WERI-Rb-1 (cell line): ENCODE results near the gene IRS1.

ENCODE experiments used
- DNase-seq: peaks from one replicate; pipeline ENCODE4 v3.0.0-alpha.2; 2020
- H3K27ac ChIP-seq: fragments of 250-450 bp; sonication (Bioruptor Pico); 2 replicates; pipeline ENCODE4 v1.5.1; 2020; ENCODE audit warnings: mild to moderate bottlenecking, moderate library complexity
- H3K27me3 ChIP-seq: fragments of 250-450 bp; sonication (Bioruptor Pico); 2 replicates; pipeline ENCODE4 v1.5.1; 2021; ENCODE audit warnings: mild to moderate bottlenecking, low read depth, moderate library complexity; ENCODE audit not compliant: insufficient read depth, severe bottlenecking
- H3K36me3 ChIP-seq: fragments of 250-450 bp; sonication (Bioruptor Pico); 2 replicates; pipeline ENCODE4 v1.5.1; 2020; ENCODE audit warnings: mild to moderate bottlenecking, moderate library complexity
- H3K4me3 ChIP-seq: 2 replicates; pipeline ENCODE4 v1.5.1; 2011; ENCODE audit warnings: low read depth, mild to moderate bottlenecking, control low read depth, low read length
- H3K9me3 ChIP-seq: fragments of 250-450 bp; sonication (Bioruptor Pico); 2 replicates; pipeline ENCODE4 v1.5.1; 2021; ENCODE audit warnings: mild to moderate bottlenecking, moderate library complexity; ENCODE audit not compliant: severe bottlenecking
- TF ChIP-seq, protein P1 (sequence below): IDR thresholded peaks from 2 replicates; pipeline ENCODE4 v1.5.1; 2011; ENCODE audit warnings: low read depth, mild to moderate bottlenecking, control low read depth, inconsistent platforms, low read length

Gene IRS1

DNA sequence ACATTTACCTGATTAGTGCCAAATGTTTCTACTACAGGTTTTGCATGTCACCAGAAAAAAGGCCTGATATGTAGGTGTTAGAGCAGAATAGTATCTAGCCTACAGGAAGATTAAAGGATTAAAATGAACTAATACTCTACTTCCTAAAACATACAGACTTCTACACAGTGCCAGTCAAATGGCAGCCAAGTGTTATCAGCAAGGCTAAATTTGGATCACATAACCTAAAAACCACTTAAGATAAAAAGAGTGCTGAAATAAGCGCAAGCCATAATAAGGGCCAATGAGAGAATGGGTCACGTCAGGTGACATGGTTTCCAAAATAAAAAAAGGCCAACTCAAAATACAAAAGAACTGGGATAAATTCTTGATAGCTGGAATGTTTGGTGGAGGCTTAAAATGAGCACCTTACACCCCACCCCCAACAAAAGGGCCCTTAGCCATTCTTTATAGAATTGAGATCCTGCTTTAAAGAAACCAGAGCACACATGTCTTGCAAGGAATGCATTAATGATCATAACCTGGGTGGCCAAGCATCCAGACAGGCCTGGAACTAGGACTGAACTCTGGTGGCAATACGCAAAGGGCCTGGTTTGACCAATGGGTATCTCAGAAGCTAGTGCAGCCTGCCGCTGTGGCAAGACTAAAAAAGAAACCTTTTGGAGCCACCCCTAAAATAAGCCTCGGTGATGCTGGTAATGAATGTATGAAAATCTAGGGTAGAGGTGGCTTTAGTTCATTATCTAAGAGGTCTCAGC is 32.4 kb downstream of the IRS1 start:
- TF ChIP-seq, protein P1, sequence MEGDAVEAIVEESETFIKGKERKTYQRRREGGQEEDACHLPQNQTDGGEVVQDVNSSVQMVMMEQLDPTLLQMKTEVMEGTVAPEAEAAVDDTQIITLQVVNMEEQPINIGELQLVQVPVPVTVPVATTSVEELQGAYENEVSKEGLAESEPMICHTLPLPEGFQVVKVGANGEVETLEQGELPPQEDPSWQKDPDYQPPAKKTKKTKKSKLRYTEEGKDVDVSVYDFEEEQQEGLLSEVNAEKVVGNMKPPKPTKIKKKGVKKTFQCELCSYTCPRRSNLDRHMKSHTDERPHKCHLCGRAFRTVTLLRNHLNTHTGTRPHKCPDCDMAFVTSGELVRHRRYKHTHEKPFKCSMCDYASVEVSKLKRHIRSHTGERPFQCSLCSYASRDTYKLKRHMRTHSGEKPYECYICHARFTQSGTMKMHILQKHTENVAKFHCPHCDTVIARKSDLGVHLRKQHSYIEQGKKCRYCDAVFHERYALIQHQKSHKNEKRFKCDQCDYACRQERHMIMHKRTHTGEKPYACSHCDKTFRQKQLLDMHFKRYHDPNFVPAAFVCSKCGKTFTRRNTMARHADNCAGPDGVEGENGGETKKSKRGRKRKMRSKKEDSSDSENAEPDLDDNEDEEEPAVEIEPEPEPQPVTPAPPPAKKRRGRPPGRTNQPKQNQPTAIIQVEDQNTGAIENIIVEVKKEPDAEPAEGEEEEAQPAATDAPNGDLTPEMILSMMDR: no peak
- H3K27ac ChIP-seq: no peak overlapping the region
- no peak for DNase-seq
- no peaks in the 10 kb centered on the region for H3K27me3 ChIP-seq
- no peaks in the 10 kb centered on the region for H3K9me3 ChIP-seq
- no peaks in the 10 kb centered on the region for H3K36me3 ChIP-seq
- H3K4me3 ChIP-seq: no peak overlapping the region

DNA sequence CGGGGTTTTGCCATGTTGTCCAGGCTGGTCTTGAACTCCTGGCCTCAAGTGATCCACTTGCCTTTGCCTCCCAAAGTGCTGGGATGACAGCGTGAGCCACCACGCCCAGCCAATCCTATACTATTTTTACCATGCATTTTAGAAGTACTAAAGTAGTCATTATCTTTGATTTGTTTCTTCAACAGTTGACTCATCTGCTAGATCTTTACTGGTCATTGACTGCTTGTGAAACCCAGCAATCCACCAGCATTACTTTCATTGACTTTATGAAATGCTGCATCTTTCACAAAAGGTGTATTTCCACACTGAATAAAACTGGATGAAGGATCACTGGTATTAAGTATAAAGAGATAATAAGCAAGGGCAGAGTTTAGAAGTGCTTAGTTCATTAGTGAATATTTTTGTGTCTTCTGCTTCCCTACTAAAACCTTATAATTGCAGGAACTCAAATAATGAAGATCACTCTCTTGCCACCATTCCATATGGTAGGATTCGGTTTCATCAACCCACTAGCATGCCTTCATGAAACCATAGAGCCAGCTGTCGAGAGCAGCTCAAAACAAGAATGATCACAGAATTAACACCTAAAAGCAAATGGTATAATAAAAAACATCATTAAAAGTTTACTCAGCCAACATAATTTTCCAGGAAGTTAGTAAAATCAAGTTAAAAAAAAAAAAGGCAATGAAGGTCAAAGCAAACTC is 33.1 kb downstream of the IRS1 start:
- Histone ChIP-seq H3K9me3 (no peaks in the 10 kb centered on the region), H3K4me3 (no peak overlapping the region), H3K36me3 (no peaks in the 10 kb centered on the region), H3K27me3 (no peaks in the 10 kb centered on the region), H3K27ac (no peak overlapping the region)
- DNase-seq: no peak
- TF ChIP-seq, protein P1: no peak

DNA sequence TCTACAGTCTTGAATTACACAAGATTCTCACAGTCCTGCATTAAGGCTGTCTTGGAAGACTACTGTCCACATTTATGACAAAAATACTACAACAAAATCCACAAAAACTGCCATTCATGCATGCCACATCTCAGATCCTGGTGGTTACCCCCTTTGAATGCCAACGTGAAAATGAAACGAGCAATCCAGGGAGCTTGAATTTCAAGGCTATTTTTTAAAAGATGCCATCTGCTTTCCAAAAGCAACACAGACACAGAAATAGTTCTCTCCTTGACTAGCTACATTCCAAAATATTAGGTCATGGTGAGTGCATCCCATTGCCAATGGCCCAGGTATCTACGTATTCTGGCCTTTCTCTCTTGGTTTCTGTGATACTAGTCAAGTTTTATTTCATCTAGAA is 36.3 kb downstream of the IRS1 start:
- Histone ChIP-seq H3K9me3 (no peaks in the 10 kb centered on the region), H3K4me3 (no peak overlapping the region), H3K27ac (no peak overlapping the region), H3K36me3 (no peaks in the 10 kb centered on the region), H3K27me3 (no peaks in the 10 kb centered on the region)
- TF ChIP-seq, protein P1: no peak
- no peak for DNase-seq

DNA sequence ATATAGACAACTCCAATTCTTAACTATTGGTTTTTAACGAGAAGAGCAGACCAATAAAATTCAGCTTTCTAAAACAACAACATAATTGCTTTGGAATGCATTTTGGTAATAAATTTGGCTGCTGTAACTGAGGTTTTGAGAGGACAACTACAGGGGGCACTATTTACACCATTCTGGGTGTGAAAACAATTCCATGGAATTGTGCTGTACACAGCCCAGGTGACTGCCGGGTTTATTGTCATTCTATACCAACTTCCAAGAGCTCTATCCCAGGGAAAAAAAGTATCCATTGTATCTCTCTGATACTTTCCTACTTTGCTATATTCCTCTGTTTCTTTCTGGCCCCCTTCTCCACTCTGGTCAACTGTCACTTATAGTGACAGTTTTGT is 38.4 kb downstream of the IRS1 start:
- no peak for DNase-seq
- Histone ChIP-seq H3K27me3 (no peaks in the 10 kb centered on the region), H3K36me3 (no peaks in the 10 kb centered on the region), H3K27ac (no peak overlapping the region), H3K9me3 (no peaks in the 10 kb centered on the region), H3K4me3 (no peak overlapping the region)
- TF ChIP-seq, protein P1: no peak

DNA sequence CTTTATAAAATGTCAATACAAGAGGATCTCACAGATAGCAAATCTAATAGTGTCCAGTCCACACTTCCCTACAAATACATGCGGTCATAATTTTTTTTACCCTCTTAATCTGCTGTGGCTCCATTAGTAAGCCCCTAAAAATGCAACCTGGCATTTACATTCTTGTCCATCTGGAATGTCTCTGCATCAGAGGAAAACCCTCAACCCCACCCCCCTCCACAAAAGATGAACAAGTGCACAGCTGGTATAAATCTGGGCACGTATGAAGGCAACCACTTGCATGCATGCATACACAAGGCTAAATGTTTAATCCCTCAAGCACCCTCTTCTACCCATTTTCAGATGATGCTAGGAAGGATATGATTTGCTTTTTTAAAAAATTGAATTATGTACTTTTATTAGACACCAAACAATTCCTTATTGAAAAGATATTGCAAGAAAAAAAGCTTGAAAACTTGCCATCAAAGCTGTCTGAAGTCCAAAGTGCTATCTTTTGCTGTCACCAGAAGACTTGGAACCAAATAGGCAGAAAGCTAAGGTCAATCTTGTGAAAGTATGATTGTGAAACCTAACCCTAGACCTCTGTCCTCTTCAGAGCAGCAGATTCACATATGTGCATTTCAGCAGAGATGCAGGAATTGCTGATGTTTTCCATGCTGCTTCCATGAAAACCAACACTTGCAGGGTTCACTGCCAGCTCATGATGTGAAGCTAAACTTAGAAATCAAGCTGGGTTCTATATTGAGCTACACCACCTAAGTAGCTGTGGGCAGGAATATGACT is 39.0 kb downstream of the IRS1 start:
- Histone ChIP-seq H3K27me3 (no peaks in the 10 kb centered on the region), H3K27ac (no peak overlapping the region), H3K36me3 (no peaks in the 10 kb centered on the region), H3K9me3 (no peaks in the 10 kb centered on the region), H3K4me3 (no peak overlapping the region)
- no peak for DNase-seq
- TF ChIP-seq, protein P1: no peak
